Smooth muscle cell (in vitro differentiated cells): ENCODE results near the gene BAIAP2L1. TPM values are rescaled to one million over a fixed set of nuclear protein-coding genes. Genes with fewer than 3 reads are reported as not detected.

Source experiments
- DNase-seq: peaks from one replicate; lab custom pipeline; 2025; ENCODE audit not compliant: unreplicated experiment; lab: John Stamatoyannopoulos, UW
- H2AFZ ChIP-seq: fragments of 200-600 bp; sonication (generic); 2 replicates; pipeline ENCODE4 v1.6.0; 2016; ENCODE audit warnings: antibody characterized with exemption, low read depth, mild to moderate bottlenecking
- H3F3A ChIP-seq: fragments of 200-600 bp; sonication (generic); 2 replicates; pipeline ENCODE4 v1.6.0; 2017; ENCODE audit warnings: antibody characterized with exemption, low read depth
- H3K27ac ChIP-seq: fragments of 200-600 bp; sonication (generic); 2 replicates; pipeline ENCODE4 v1.5.1; 2016; ENCODE audit warnings: low read depth, mild to moderate bottlenecking
- H3K27me3 ChIP-seq: fragments of 200-600 bp; sonication (generic); 2 replicates; pipeline ENCODE4 v1.6.1; 2016; ENCODE audit warnings: low read depth, mild to moderate bottlenecking
- H3K36me3 ChIP-seq: fragments of 200-600 bp; sonication (generic); 2 replicates; pipeline ENCODE4 v1.5.1; 2016; ENCODE audit warnings: low read depth
- H3K4me1 ChIP-seq: fragments of 200-600 bp; sonication (generic); 2 replicates; pipeline ENCODE4 v1.5.1; 2016; ENCODE audit warnings: low read depth
- H3K4me2 ChIP-seq: fragments of 200-600 bp; sonication (generic); 2 replicates; pipeline ENCODE4 v1.6.0; 2016; ENCODE audit warnings: mild to moderate bottlenecking
- H3K4me3 ChIP-seq: fragments of 200-600 bp; sonication (generic); 2 replicates; pipeline ENCODE4 v1.5.1; 2016; ENCODE audit warnings: mild to moderate bottlenecking
- H3K79me2 ChIP-seq: fragments of 200-600 bp; sonication (generic); 2 replicates; pipeline ENCODE4 v1.6.0; 2016; ENCODE audit warnings: low read depth, mild to moderate bottlenecking
- H3K9ac ChIP-seq: fragments of 200-600 bp; sonication (generic); 2 replicates; pipeline ENCODE4 v1.6.0; 2016; ENCODE audit warnings: low read depth
- H3K9me3 ChIP-seq: fragments of 200-600 bp; sonication (generic); replicated peaks from 2 replicates; pipeline ENCODE4 v1.5.1; 2016; ENCODE audit warnings: low read depth
- H4K20me1 ChIP-seq: fragments of 200-600 bp; sonication (generic); 2 replicates; pipeline ENCODE4 v1.6.0; 2016; ENCODE audit warnings: low read depth
- WGBS: methylation state at CpG from one replicate; pipeline ENCODE4 v1.1.7; 2016; ENCODE audit warnings: low lambda C conversion rate; 5-methylcytosine and 5-hydroxymethylcytosine counted together
- polyA plus RNA-seq: library from polyadenylated mRNA; unstranded; fragments of >200 nt; fragmentation: Nextera tagmentation; extraction: Ambion mirVana; gene quantifications from 2 replicates; pipeline ENCODE4 v1.2.1, GENCODE V29; 2016
- total RNA-seq: library from RNA; depleted of rRNA; stranded (reverse); fragments of >200 nt; gene quantifications from 2 replicates; pipeline ENCODE4 v1.2.3, GENCODE V29; 2014
- TF ChIP-seq, protein P1 (sequence below): fragments of 200-600 bp; sonication (generic); IDR thresholded peaks from 2 replicates; pipeline ENCODE4 v1.5.1; 2017; ENCODE audit warnings: borderline replicate concordance, mild to moderate bottlenecking, antibody characterized with exemption; ENCODE audit not compliant: insufficient read depth, poor library complexity, severe bottlenecking

BAIAP2L1 gene
- total and polyA plus RNA-seq, 2 experiments from 2014 or later = 45.0 to 55.1 TPM

DNA sequence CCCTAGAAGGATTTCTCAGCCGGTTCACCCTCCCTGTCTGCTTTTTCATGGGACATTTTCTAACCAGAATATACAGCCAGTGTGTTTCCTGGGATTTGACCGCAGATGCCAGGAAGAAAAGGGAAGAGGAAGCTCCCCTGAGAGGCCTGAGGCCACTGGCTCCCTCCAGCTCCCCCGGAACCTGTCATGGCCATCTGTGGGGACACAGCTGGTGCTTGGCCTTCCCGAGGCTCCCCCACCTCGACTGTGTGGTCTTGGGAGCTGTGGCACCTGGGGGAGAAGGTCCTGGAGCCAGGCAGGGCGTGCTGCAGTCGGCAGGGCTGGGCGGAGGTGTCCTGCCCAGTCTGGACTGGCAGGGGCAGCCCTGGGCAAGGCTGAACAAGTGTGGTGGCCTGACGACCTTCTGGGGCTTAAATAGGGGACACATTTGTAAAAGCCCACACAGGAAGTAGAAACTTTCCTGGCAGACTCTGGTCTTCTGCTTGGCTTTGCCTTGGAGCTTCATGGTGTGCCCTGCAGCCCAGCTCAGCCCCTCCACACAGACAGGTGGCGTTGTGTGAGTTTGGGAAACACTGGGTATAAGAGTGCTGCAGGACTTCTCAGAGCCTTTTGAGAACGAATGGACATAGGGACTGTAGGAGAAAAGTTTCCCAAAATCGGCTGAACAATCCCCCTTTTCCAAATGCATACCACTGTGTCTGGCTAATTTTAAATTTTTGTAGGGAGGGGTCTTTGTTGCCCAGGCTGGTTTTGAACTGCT is 112.6 kb downstream of the BAIAP2L1 start:
- H3K27me3 ChIP-seq = no peaks in the 10 kb centered on the region
- no peaks in the 10 kb centered on the region for H3K9me3 ChIP-seq
- TF ChIP-seq, protein P1, sequence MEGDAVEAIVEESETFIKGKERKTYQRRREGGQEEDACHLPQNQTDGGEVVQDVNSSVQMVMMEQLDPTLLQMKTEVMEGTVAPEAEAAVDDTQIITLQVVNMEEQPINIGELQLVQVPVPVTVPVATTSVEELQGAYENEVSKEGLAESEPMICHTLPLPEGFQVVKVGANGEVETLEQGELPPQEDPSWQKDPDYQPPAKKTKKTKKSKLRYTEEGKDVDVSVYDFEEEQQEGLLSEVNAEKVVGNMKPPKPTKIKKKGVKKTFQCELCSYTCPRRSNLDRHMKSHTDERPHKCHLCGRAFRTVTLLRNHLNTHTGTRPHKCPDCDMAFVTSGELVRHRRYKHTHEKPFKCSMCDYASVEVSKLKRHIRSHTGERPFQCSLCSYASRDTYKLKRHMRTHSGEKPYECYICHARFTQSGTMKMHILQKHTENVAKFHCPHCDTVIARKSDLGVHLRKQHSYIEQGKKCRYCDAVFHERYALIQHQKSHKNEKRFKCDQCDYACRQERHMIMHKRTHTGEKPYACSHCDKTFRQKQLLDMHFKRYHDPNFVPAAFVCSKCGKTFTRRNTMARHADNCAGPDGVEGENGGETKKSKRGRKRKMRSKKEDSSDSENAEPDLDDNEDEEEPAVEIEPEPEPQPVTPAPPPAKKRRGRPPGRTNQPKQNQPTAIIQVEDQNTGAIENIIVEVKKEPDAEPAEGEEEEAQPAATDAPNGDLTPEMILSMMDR = no peak
- peak overlapping the region; percentile 81 for H3K27ac ChIP-seq
- WGBS = 93% methylated on average over 12 of the region's 12 CpGs
- peaks cover 36% of the 10 kb centered on the region for H3K4me1 ChIP-seq
- H3K36me3 ChIP-seq = no peaks in the 10 kb centered on the region
- DNase-seq = no peak
- no peak overlapping the region for H2AFZ ChIP-seq
- H3K4me3 ChIP-seq = no peak overlapping the region
- H3F3A ChIP-seq = peaks cover 19% of the 10 kb centered on the region
- no peak overlapping the region for H3K9ac ChIP-seq
- H3K79me2 ChIP-seq = peaks cover 61% of the 10 kb centered on the region
- H4K20me1 ChIP-seq = peaks cover 97% of the 10 kb centered on the region
- H3K4me2 ChIP-seq = no peak overlapping the region

DNA sequence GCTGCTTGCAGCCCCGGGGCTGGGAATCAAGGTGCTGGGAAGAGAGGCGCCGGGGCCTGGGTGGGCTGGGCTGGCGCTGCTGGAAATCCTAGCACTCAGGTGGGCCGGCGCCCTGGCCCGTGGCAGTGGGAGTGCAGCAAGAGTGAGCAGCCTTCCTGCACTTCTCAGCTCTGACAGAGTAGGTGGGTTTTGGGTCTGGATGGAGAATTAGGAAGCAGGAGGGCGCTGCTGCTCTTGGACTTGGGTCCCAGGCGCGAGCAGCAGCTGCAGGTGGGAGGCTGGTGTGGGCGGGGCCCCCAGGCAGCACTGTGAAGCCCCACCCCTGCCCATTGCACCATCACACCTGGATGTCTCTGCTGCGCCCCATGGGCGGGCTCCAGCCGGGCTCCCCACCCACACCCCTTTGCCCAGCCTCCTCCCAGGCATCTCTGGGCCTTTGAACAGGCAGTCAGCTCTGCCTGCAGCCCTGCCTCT is 113.4 kb downstream of the BAIAP2L1 start:
- Histone ChIP-seq H3K4me1 (peaks cover 43% of the 10 kb centered on the region), H3K9me3 (no peaks in the 10 kb centered on the region), H2AFZ (no peak overlapping the region), H3K27me3 (no peaks in the 10 kb centered on the region), H3K79me2 (peaks cover 68% of the 10 kb centered on the region), H3K27ac (peak overlapping the region; percentile 81), H4K20me1 (peaks cover 97% of the 10 kb centered on the region), H3K36me3 (no peaks in the 10 kb centered on the region), H3K9ac (no peak overlapping the region), H3K4me2 (no peak overlapping the region), H3K4me3 (no peak overlapping the region), H3F3A (peaks cover 12% of the 10 kb centered on the region)
- WGBS = 70% methylated on average over 11 of the region's 14 CpGs
- no peak for DNase-seq
- TF ChIP-seq, protein P1 = no peak

DNA sequence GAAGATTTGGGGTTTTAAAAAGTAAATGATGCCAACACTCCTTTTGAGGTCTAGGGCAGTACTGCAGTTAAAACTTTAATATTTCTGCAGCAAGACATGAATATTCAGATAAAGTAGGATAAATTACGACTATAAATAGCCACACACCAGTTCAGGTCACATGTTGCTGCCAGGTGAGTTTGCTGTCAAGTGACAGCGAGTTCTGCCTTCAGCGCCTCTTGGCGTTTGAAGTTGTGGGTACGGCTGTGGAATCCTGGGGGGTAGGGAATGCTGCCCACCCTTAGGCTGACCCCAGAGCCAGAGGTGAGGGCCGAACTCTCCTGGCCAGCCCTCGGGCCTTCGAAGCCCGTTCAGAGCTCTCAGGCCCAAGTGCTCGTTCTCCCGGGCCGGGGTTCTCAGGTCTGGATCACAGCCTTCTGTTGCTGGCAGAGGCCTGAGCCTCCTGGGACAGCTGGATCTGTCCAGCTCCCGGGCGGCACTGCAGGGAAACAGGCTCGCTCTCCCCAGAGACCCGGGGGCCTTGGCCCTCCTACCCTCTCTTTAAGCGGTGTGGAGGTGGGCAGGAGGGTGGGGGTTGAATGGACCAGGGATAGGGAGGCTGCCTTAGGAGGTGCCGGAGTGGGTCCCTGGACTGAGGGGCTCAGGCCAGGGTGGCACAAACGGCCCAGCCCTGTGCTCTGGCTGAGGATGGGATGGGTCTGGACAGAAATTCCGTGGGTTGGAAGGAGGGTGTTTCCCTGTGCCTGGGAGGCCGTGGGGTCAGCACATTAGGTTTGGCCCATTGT is 114.0 kb downstream of the BAIAP2L1 start:
- H3K27ac ChIP-seq = peak overlapping the region; percentile 81
- H3K36me3 ChIP-seq = no peaks in the 10 kb centered on the region
- no peak overlapping the region for H3K4me3 ChIP-seq
- no peaks in the 10 kb centered on the region for H3K27me3 ChIP-seq
- no peak overlapping the region for H2AFZ ChIP-seq
- no peaks in the 10 kb centered on the region for H3K9me3 ChIP-seq
- H3F3A ChIP-seq = peaks cover 11% of the 10 kb centered on the region
- H3K9ac ChIP-seq = peak overlapping the region; percentile 39
- peaks cover 74% of the 10 kb centered on the region for H3K79me2 ChIP-seq
- peak overlapping the region; percentile 100 for H3K4me2 ChIP-seq
- TF ChIP-seq, protein P1 = no peak
- no peak for DNase-seq
- WGBS = 77% methylated on average over 21 of the region's 21 CpGs
- H4K20me1 ChIP-seq = peaks cover 94% of the 10 kb centered on the region
- H3K4me1 ChIP-seq = peaks cover 46% of the 10 kb centered on the region
